22Rv1 (cell line): ENCODE measurements around the gene KIF6.

Experiments used
- ZFX ChIP-seq: fragments of 450-650 bp; IDR thresholded peaks from 2 replicates; pipeline ENCODE4 v1.6.1; 2017; ENCODE audit warnings: antibody characterized with exemption, borderline replicate concordance
- TF ChIP-seq, protein P1 (sequence below): fragments of 450-650 bp; IDR thresholded peaks from 2 replicates; pipeline ENCODE4 v1.5.1; 2017; ENCODE audit warnings: mild to moderate bottlenecking

DNA sequence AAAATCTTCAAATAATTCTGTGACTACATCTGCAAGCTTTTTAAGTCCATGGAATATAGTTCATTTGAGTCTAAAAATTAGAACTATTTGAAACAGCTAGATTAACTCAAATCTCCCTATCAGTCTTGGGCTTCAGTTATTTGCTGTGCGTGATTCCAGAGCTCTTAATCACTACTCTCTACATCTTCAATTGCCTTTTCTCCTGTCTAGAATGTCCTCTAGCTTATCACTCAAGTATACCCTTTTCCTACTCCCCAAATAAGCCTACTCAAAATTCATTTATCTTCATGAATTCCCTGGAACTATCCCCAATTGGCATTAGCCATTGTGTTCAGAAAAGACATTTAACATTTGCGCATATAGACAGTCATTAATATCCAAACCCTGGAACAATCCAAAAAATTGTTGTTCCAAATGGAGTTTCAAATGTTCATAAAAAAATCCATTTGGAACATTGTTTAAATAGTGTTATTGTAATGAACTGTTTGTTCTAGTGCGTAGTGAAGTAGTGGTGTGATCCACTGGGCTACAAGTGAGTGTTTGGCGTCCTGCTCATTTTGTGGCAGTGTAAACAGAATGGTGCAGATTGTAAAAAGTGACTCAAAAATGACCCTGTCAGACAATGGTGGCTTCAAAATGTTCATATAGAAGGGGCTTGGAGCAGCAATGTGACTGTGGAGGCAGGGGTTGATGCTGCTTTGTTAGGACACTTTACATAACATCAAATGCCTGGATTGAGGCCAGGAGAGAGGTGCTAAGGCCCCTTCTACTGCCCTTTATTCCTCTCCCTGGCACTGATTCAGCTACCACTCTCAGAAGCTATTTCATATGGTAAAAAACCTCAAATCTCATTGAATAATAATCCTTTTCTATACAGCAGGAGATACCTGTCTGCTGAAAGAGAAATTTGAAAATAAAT is 122.3 kb downstream of the KIF6 start:
- TF ChIP-seq, protein P1, sequence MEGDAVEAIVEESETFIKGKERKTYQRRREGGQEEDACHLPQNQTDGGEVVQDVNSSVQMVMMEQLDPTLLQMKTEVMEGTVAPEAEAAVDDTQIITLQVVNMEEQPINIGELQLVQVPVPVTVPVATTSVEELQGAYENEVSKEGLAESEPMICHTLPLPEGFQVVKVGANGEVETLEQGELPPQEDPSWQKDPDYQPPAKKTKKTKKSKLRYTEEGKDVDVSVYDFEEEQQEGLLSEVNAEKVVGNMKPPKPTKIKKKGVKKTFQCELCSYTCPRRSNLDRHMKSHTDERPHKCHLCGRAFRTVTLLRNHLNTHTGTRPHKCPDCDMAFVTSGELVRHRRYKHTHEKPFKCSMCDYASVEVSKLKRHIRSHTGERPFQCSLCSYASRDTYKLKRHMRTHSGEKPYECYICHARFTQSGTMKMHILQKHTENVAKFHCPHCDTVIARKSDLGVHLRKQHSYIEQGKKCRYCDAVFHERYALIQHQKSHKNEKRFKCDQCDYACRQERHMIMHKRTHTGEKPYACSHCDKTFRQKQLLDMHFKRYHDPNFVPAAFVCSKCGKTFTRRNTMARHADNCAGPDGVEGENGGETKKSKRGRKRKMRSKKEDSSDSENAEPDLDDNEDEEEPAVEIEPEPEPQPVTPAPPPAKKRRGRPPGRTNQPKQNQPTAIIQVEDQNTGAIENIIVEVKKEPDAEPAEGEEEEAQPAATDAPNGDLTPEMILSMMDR: no peak
- TF ChIP-seq ZFX: no peak
